GM18909 (cell line): ENCODE results near the gene MIAT.

Experiments used
- ATAC-seq: cut with Tn5 transposase; IDR thresholded peaks from one replicate; pipeline ENCODE4 v1.9.1; 2021; ENCODE audit warnings: mild to moderate bottlenecking; ENCODE audit not compliant: unreplicated experiment, poor library complexity

MIAT gene

DNA sequence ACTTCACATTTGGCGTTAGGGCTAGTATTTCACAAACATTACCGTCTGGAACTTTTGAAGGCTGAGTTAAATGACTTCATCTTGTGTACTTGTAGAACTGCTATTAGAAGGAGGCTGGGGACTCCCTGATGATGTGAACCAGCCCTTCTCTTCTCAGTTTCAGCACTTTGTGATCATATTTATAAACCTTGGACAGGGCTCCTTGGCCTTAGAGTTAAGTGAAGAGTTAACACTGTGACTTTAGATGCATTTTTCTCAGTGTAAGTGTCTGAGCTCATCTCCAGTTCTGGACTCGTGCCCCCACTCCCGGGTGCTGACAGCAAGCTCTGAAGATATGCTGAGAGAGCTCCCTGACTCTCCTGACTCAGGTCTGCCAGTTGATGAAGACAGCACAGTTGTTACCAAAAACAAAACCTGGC is 8.4 kb downstream of the MIAT start:
- peak; percentile 10 for ATAC-seq

GRCh38 chr22:26667140-26667539 is 9.8 kb downstream of the MIAT start:
- ATAC-seq, result no peak

- ATAC-seq, result no peak
These were observed 11.7 kb downstream of the MIAT start for GRCh38 chr22:26669060-26669481.

- ATAC-seq, result no peak
These were observed 13.1 kb downstream of the MIAT start for GRCh38 chr22:26670459-26670858.

DNA sequence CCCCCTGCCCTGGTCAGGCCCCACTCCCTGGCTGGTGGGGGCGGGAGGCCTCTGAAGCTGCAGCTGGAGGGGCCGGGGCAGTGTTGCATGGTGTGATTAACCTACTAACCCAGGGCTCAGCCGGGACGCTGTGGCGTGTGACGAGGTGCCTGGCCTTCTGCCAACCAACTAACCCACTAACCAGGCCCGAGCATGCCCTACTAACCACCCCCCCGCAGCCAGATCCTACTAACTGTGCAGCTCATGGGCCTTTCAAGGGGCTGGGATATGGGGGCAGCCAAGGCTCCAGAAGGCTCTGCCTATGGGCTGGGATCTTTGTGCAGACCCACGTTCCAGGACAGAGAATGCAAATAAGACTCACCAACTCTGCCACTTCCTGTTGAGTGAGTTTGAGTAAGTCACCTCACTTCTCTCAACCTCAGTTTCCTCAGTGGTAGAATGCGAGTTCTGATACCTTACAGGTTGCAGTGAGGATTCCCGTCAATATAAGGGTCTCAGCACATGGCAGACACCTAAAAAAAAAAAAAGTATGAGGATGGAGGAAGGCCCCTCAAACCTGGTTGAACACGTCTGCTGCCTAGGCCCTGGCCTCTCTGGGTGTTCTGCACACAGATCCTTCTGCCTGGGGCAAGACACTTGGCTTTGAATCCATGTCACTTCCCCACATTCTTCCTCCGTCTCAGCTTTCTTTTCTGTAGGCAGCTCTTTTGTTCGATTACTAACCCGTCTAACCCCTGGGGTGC is 14.1 kb downstream of the MIAT start:
- peak; percentile 28 for ATAC-seq

DNA sequence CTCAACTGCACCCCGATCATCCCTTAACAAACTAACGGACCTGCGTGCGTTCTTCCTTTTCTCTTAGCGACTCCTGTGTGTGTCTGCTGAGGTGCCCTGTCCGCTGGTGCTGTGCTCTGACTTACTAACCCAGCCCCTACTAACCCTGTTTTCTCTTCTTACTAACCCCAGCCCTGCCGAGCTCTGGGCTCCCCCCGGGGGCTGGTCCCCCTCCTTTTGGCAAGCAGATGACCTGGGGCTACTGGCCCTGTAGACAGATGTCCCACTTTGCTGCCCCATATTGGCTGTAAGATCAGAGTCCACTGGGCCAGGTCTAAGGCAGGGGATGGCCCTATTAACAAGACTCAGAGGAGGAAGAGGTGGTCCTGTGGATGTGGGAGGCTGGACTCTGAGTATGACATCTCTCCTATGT is 14.7 kb downstream of the MIAT start:
- ATAC-seq, result peak; percentile 8

GRCh38 chr22:26672590-26673468 is 15.4 kb downstream of the MIAT start:
- peak; percentile 74 for ATAC-seq

DNA sequence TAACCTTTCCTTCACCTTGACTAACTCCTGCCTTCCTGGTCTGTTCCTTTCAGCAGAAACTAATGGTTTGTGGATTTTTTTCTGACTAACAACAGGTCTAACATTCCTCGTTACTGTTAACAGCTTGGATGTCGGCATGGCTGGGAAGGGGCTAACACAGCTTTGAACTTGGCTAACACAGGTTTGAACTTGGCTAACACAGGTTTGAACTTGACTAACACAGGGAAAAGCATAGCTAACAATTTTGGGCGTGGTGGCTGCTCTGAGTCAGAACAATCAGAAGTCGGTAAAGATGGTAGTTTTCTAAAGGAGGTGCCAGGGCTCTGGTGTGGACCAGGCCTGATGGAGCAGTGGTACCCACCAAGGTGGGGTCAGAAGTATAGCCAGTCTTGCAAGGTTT is 16.1 kb downstream of the MIAT start:
- no peak for ATAC-seq

- no peak for ATAC-seq
These were observed 17.1 kb downstream of the MIAT start for GRCh38 chr22:26674211-26675190.

DNA sequence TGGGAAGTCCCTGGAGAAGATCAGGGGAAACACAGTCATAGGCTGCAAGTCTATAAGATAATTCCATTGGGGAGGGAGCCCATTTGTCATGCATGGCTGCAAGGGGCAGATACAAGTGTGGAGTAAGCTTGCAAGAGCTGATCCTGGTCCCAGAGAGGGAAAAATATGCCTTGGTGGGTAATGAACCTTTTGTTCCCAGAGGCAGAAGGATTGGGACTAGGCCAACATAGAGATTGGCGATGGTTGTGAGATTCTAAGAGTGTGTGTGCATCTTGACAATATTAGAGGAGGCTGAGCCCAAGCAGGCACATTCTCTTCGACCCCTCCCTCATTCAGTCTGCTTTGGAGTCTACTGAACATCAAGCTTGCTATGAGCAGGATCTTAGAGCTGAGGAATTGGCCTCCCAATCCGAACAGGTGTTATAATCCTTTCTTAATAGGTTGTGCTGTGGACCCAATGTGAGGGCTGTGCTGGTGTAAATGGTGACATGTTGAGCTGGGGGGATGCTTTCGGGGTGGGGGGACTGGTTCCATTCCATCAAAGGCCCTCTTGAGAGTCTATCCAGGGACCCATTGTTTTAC is 18.4 kb downstream of the MIAT start:
- ATAC-seq, result no peak

GRCh38 chr22:26677217-26677616 is 19.8 kb downstream of the MIAT start:
- no peak for ATAC-seq

DNA sequence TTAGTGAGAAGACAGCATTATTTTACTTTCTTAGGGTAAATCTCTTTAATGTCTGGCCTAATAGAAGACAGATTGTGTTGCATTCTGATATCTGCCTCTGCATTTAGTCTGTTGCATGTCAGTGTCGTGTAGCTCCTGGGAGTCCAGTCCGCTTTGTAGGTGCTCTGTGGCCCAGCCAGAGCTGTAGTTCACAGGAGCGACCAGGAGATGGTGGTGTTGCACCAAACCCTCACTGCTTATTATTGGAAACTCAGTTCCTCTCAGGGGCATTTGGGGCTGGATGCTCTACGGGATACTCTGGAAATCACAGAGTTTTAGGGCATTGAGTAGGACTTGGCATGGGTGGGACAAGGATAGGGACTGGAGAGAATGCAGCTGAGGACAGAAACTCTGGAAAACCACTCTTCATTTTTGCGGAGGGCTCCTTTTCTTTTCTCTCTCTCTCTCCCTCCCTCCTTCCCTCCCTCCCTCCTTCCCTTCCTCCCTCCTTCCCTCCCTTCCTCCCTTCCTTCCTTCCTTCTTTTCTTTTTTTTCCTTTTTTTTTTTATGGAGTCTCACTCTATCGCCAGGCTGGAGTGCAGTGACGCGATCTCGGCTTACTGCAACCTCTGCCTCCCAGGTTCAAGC is 21.7 kb downstream of the MIAT start:
- no peak for ATAC-seq

DNA sequence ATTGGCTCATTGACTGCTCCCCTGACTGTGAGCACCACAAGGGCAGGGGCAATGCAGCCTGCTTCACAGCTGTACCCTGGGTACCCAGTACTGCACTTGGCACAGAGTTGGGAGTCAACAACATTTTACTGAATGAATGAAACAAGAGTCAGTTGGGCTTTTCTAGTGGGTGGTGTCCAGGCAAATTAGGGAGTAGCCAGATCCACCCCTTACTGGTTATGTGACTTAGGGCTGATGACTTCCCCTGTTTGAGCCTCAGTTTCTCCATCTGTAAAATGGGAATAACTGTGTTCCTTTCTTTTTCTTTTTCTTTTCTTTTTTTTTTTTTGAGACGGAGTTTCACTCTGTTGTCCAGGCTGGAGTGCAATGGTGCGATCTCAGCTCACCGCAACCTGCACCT is 23.1 kb downstream of the MIAT start:
- no peak for ATAC-seq

- no peak for ATAC-seq
These were observed 24.0 kb downstream of the MIAT start for GRCh38 chr22:26681395-26681821.

- no peak for ATAC-seq
These were observed 26.8 kb downstream of the MIAT start for GRCh38 chr22:26684168-26684567.

- ATAC-seq, result no peak
These were observed 28.2 kb downstream of the MIAT start for GRCh38 chr22:26685601-26686000.

- ATAC-seq, result no peak
These were observed 30.1 kb downstream of the MIAT start for GRCh38 chr22:26687439-26687838.

DNA sequence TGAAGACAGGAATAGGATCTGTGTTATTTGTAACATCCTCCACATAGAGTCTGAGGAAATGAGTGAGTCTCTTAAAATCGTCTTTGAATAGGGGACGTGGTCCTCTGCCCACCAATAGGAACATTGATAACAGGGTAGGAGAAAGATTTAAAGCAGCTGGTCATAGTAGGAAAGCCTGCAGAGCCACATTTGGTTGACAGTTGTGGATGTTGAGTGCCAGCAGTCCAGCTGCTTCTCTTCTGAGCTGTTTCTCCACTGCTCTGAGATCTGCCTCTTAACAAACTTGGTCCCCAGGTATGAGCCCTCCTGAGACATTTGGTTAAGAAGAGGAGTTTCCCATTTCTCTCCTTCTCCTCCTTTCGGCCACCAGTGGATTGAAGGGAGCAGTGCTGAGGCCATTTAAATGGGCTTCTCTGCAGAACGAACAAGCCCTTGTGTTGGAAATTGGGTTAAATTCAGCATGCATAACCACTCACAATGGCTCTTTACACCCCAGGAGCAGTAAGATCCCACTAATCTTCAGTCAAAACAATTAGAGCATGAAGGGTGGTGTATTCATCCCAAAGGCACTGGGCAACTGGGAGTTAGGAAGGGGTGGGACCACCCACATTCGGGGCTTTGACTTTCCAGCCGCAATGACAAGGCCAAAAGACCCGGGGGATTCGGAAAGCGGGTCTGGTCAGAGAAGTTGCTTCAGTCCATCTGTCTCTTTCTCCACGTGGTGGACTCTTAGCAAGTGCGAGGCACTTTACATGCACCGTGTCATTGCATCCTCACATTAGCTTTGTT is 32.3 kb downstream of the MIAT start:
- ATAC-seq, result no peak
